ENCODE data around the gene DLG2.

The DLG2 gene

GRCh38 chr11:84719935-84720577 lies 907.1 kb downstream of the DLG2 start:
- DNase-seq, result no peak

GRCh38 chr11:84714316-84714780 lies 912.8 kb downstream of the DLG2 start:
- peak; percentile 53 for DNase-seq

GRCh38 chr11:84691830-84692229 lies 935.3 kb downstream of the DLG2 start:
- DNase-seq, result no peak

GRCh38 chr11:84687433-84687832 lies 939.7 kb downstream of the DLG2 start:
- no peak for DNase-seq

- peak; percentile 42 for DNase-seq
Measured at GRCh38 chr11:84686716-84687115, 940.4 kb downstream of the DLG2 start.

- DNase-seq, result no peak
Measured at GRCh38 chr11:84685976-84686375, 941.2 kb downstream of the DLG2 start.

GRCh38 chr11:84685149-84685548 lies 942.0 kb downstream of the DLG2 start:
- DNase-seq, result no peak

- DNase-seq, result no peak
Measured at GRCh38 chr11:84681456-84681855, 945.7 kb downstream of the DLG2 start.

GRCh38 chr11:84675396-84676025 lies 951.6 kb downstream of the DLG2 start:
- no peak for DNase-seq

- DNase-seq, result no peak
Measured at GRCh38 chr11:84673753-84674152, 953.4 kb downstream of the DLG2 start.

GRCh38 chr11:84671325-84671999 lies 955.7 kb downstream of the DLG2 start:
- no peak for DNase-seq

- no peak for DNase-seq
Measured at GRCh38 chr11:84663731-84664130, 963.4 kb downstream of the DLG2 start.

GRCh38 chr11:84660257-84660977 lies 966.7 kb downstream of the DLG2 start:
- DNase-seq, result no peak

- DNase-seq, result no peak
Measured at GRCh38 chr11:84655712-84656111, 971.4 kb downstream of the DLG2 start.

GRCh38 chr11:84648471-84648870 lies 978.7 kb downstream of the DLG2 start:
- no peak for DNase-seq

- DNase-seq, result no peak
Measured at GRCh38 chr11:84645988-84646694, 981.0 kb downstream of the DLG2 start.

- DNase-seq, result no peak
Measured at GRCh38 chr11:84642500-84642899, 984.6 kb downstream of the DLG2 start.

GRCh38 chr11:84634309-84634708 lies 992.8 kb downstream of the DLG2 start:
- no peak for DNase-seq

- no peak for DNase-seq
Measured at GRCh38 chr11:84628871-84629620, 998.1 kb downstream of the DLG2 start.

- DNase-seq, result no peak
Measured at GRCh38 chr11:84626256-84626655, 1000.9 kb downstream of the DLG2 start.

- no peak for DNase-seq
Measured at GRCh38 chr11:84612645-84613044, 1014.5 kb downstream of the DLG2 start.

GRCh38 chr11:84608837-84609196 lies 1018.3 kb downstream of the DLG2 start:
- no peak for DNase-seq
